ENCODE data around the gene SYT1.

- TF ChIP-seq BHLHE40 (IDR thresholded peaks at IDR 0.05; ENCODE audit: low read depth, low read length) (no peak), CTCF (conservative IDR thresholded peaks at IDR 0.05; ENCODE audit: low read depth, low read length) (no peak), RFX5 (IDR thresholded peaks at IDR 0.05; ENCODE audit: low read depth, low read length) (no peak), POLR2A (IDR thresholded peaks at IDR 0.05; ENCODE audit: low read depth, low read length) (no peak), RAD21 (IDR thresholded peaks at IDR 0.05; ENCODE audit: low read length) (no peak), CEBPB (IDR thresholded peaks at IDR 0.05; ENCODE audit: low read depth, low read length) (peak; percentile 93), USF2 (IDR thresholded peaks at IDR 0.05; ENCODE audit: low read depth, low read length) (no peak), RCOR1 (IDR thresholded peaks at IDR 0.05; ENCODE audit: insufficient replicate concordance, low read length) (no peak), SMC3 (IDR thresholded peaks at IDR 0.05; ENCODE audit: low read depth, low read length) (no peak), MXI1 (IDR thresholded peaks at IDR 0.05; ENCODE audit: borderline replicate concordance, low read depth, low read length) (no peak), MAZ (IDR thresholded peaks at IDR 0.05; ENCODE audit: borderline replicate concordance, low read depth, low read length) (no peak), MAFK (IDR thresholded peaks at IDR 0.05; ENCODE audit: low read depth, low read length) (no peak), ELK1 (IDR thresholded peaks at IDR 0.05; ENCODE audit: borderline replicate concordance, low read depth, low read length) (no peak)
Measured at GRCh38 chr12:79423560-79423959, 559.0 kb downstream of the SYT1 start.
